HepG2 (cell line): ENCODE results near the gene VPS9D1.
A peak's percentile ranks its signal among the peaks of the same experiment; 100 is the strongest.

Experiments used
- EP300 ChIP-seq, 3 experiments: sonication (generic) in 1 of 3; formaldehyde crosslinking in 1 of 3; IDR thresholded peaks; 2 replicates each; pipeline versions ENCODE4 v1.5.1 to v1.6.1; 2011 to 2020; ENCODE audit warnings: low read depth in 2 of 3, low read length in 2 of 3, borderline replicate concordance in 1 of 3, improper control_type of control experiment in 1 of 3, mild to moderate bottlenecking in 1 of 3, missing genetic modification reagents in 1 of 3, moderate library complexity in 1 of 3
- HDAC6 ChIP-seq: fragments of 200-600 bp; sonication (generic); IDR thresholded peaks from 2 replicates; pipeline ENCODE4 v1.7.0; 2017; ENCODE audit warnings: mild to moderate bottlenecking, antibody characterized with exemption, low read length, low read depth
- HMG20A ChIP-seq: IDR thresholded peaks from 2 replicates; pipeline ENCODE4 v1.6.1; 2016; ENCODE audit warnings: borderline replicate concordance
- MED13 ChIP-seq: sonication (generic); formaldehyde crosslinking; IDR thresholded peaks from 2 replicates; pipeline ENCODE4 v1.5.0; 2020; ENCODE audit warnings: missing genetic modification reagents
- NFRKB ChIP-seq: fragments of 450-650 bp; IDR thresholded peaks from 2 replicates; pipeline ENCODE4 v1.6.1; 2017
- ZNF574 ChIP-seq: sonication (generic); formaldehyde crosslinking; IDR thresholded peaks from 2 replicates; pipeline ENCODE4 v1.4.0; 2020; ENCODE audit warnings: missing genetic modification reagents
- ZNF816 ChIP-seq: sonication (generic); formaldehyde crosslinking; IDR thresholded peaks from 2 replicates; pipeline ENCODE4 v1.8.0; 2022; ENCODE audit warnings: missing genetic modification reagents, mild to moderate bottlenecking, borderline replicate concordance

- no peak for TF ChIP-seq HDAC6
- TF ChIP-seq ZNF574 (CRISPR knock-in tag) = peak; percentile 94
- no peak for TF ChIP-seq NFRKB
- peak; percentile 88 for TF ChIP-seq HMG20A (CRISPR knock-in tag)
- peak; percentile 99; the same call in 1 of the 2 replicates for TF ChIP-seq ZNF816 (CRISPR knock-in tag)
- TF ChIP-seq EP300 (IDR thresholded peaks at IDR 0.05; ENCODE audit: low read depth in 2 of 2, low read length in 2 of 2) = peak in 1 of 2 experiments; percentile 92; a peak in 3 of 4 replicates
- TF ChIP-seq EP300 (CRISPR knock-in tag; IDR thresholded peaks at IDR 0.05; ENCODE audit: borderline replicate concordance) = peak; percentile 86
- peak; percentile 93 for TF ChIP-seq MED13 (CRISPR knock-in tag)
Measured at GRCh38 chr16:89687092-89687940, 33.4 kb downstream of the VPS9D1 start.
